KOPT-K1 (cell line): ENCODE measurements around the gene TUT4.
"Not testable (repeated sequence)": the region's sequence is repeated elsewhere in the genome, so short reads cannot be mapped to it uniquely, and the experiment has no call there.

Experiments
- H3K27ac ChIP-seq: fragments of 200-600 bp; sonication (generic); 2 replicates; pipeline ENCODE4 v1.5.1; 2016; ENCODE audit warnings: antibody characterized with exemption, mild to moderate bottlenecking, low read depth, low read length; ENCODE audit not compliant: poor library complexity, severe bottlenecking
- H3K36me3 ChIP-seq: fragments of 200-600 bp; sonication (generic); 2 replicates; pipeline ENCODE4 v1.5.1; 2017; ENCODE audit warnings: antibody characterized with exemption, mild to moderate bottlenecking, low read length, moderate library complexity; ENCODE audit not compliant: insufficient read depth
- H3K9me3 ChIP-seq: fragments of 200-600 bp; sonication (generic); 2 replicates; pipeline ENCODE4 v1.5.1; 2017; ENCODE audit warnings: antibody characterized with exemption, low read length, mild to moderate bottlenecking; ENCODE audit not compliant: insufficient read depth, poor library complexity, severe bottlenecking

The TUT4 gene

DNA sequence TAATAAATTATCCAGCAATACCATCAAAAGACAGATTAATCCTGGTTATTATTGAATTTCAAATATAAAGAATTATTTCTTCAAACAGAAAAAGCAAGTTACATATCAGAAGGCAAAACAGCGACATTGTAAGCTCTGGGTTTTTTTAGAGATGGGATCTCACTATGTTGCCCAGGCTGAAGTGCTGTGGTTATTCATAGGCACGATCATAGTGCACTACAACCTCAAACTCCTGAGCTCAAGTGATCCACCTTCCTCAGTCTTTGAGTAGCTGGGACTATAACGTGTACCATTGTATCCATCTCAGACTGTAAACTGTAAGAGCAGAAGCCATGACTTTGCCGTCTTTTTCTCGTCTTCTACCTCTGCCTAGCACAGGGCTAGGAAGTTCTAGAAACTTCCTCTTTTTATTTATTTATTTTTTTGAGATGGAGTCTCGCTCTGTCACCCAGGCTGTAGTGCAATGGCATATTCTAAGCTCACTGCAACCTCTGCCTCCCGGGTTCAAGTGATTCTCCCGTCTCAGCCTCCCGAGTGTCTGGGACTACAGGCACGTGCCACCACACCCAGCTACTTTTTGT, 29.3 kb upstream of the TUT4 start:
- no peaks in the 10 kb centered on the region for H3K9me3 ChIP-seq
- no peaks in the 10 kb centered on the region for H3K36me3 ChIP-seq
- H3K27ac ChIP-seq = no peak overlapping the region

- H3K27ac ChIP-seq = no peak overlapping the region
- H3K36me3 ChIP-seq = no peaks in the 10 kb centered on the region
- H3K9me3 ChIP-seq = no peaks in the 10 kb centered on the region
These were observed 27.4 kb upstream of the TUT4 start for GRCh38 chr1:52580283-52580682.

- Histone ChIP-seq H3K27ac (no peak overlapping the region), H3K9me3 (no peaks in the 10 kb centered on the region), H3K36me3 (no peaks in the 10 kb centered on the region)
These were observed 26.5 kb upstream of the TUT4 start for GRCh38 chr1:52579415-52579814.

GRCh38 chr1:52578066-52578465, 25.2 kb upstream of the TUT4 start:
- not testable (repeated sequence) for H3K27ac ChIP-seq, H3K9me3 ChIP-seq, H3K36me3 ChIP-seq

- no peaks in the 10 kb centered on the region for H3K9me3 ChIP-seq
- H3K27ac ChIP-seq = no peak overlapping the region
- H3K36me3 ChIP-seq = no peaks in the 10 kb centered on the region
These were observed 23.2 kb upstream of the TUT4 start for GRCh38 chr1:52576074-52576473.

GRCh38 chr1:52574594-52574993, 21.7 kb upstream of the TUT4 start:
- no peaks in the 10 kb centered on the region for H3K9me3 ChIP-seq
- H3K36me3 ChIP-seq = no peaks in the 10 kb centered on the region
- no peak overlapping the region for H3K27ac ChIP-seq

DNA sequence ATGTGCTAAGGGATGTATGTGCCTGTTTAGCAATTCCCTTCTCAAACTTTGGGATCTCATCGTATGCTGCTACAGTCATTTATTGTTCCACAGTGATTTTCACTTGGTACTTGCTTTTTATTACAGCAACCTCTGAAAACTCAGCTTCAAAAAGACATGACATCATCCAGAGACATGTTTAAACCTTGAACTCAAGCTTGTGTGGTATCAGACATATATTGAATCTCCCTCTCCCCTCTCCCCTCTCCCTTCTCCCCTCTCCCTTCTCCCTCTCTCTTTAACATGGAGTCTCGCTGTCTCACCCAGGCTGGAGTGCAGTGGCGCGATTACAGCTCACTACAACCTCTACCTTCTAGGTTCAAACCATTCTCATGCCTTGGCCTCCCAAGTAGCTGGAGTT, 19.5 kb upstream of the TUT4 start:
- Histone ChIP-seq H3K36me3 (no peaks in the 10 kb centered on the region), H3K9me3 (no peaks in the 10 kb centered on the region), H3K27ac (no peak overlapping the region)

DNA sequence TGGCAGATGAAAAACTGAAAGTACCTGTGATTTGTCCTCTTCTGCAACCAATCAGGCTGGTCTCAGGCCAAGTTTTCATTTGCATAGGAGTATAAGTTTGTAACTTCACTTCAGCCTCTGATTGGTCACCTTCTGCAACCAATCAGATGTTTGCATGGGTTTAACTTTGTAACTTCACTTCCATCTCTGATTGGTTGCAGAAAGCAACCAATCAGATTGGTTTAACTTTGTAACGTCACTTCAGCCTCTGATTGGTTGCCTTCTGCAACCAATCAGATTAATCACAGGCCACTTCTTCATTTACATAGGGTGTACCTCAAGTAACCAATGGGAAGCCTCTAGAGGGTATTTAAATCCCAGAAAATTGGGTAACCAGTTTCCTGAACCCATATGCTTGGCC, 18.9 kb upstream of the TUT4 start:
- no peaks in the 10 kb centered on the region for H3K36me3 ChIP-seq
- no peak overlapping the region for H3K27ac ChIP-seq
- no peaks in the 10 kb centered on the region for H3K9me3 ChIP-seq

- Histone ChIP-seq H3K9me3 (no peaks in the 10 kb centered on the region), H3K36me3 (no peaks in the 10 kb centered on the region), H3K27ac (no peak overlapping the region)
These were observed 16.7 kb upstream of the TUT4 start for GRCh38 chr1:52569449-52570210.

GRCh38 chr1:52567943-52568342, 15.1 kb upstream of the TUT4 start:
- no peak overlapping the region for H3K27ac ChIP-seq
- no peaks in the 10 kb centered on the region for H3K36me3 ChIP-seq
- H3K9me3 ChIP-seq = no peaks in the 10 kb centered on the region

DNA sequence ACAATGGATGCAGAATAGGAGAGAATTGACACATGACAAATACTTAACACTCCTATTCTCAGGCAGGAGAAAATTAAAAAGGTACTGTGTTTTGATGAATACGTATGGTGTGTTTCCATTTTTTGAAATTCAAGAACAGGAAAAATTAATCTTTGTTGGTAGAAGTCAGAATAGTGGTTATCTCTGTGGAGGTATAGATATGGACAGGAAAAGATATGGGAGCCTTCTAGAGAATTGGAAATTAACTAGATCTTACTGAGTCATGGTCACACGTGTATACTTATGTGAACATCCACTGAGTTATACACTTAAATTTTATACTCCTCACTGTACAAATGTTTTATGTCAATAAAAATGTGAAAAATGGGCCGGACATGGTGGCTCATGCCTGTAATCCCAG, 9.9 kb upstream of the TUT4 start:
- Histone ChIP-seq H3K9me3 (no peaks in the 10 kb centered on the region), H3K36me3 (no peaks in the 10 kb centered on the region), H3K27ac (no peak overlapping the region)

GRCh38 chr1:52559875-52560274, 7.0 kb upstream of the TUT4 start:
- H3K9me3 ChIP-seq = no peaks in the 10 kb centered on the region
- H3K36me3 ChIP-seq = no peaks in the 10 kb centered on the region
- no peak overlapping the region for H3K27ac ChIP-seq

- no peaks in the 10 kb centered on the region for H3K9me3 ChIP-seq
- H3K27ac ChIP-seq = no peak overlapping the region
- H3K36me3 ChIP-seq = no peaks in the 10 kb centered on the region
These were observed 6.0 kb upstream of the TUT4 start for GRCh38 chr1:52558941-52559340.

DNA sequence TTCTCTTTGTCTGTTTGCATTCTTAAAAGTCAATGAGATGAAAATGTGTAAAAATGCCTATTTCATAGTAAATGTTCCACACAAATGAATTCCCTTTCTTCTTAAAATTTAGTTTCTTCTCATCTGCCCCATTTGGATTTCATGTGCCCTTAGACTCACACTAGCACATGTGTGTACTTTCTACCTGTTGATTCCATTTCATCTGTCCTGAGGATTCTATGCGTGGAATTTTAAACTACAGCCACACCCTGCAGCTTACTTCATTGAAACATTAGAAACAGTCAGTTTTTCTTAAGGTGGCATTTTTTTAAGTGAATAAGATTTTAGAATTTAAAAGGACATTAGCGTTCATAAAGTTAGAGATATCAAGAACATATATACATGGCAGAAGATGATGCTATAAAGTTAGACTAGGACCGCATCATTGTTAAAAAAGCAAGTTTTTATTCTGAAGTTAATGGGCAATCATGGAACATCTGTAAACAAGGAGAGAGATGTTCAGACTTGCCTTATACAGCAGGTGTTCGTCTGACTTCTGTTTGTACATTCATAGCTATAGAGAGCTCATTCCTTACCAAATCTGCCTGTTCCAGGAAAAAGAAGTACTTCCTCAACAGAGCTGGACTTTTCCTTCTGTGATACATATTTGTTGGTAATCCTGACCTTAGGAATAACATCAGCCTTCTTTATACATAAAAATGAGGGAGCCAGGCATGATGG, 3.9 kb upstream of the TUT4 start:
- Histone ChIP-seq H3K9me3 (no peaks in the 10 kb centered on the region), H3K27ac (no peak overlapping the region), H3K36me3 (no peaks in the 10 kb centered on the region)

DNA sequence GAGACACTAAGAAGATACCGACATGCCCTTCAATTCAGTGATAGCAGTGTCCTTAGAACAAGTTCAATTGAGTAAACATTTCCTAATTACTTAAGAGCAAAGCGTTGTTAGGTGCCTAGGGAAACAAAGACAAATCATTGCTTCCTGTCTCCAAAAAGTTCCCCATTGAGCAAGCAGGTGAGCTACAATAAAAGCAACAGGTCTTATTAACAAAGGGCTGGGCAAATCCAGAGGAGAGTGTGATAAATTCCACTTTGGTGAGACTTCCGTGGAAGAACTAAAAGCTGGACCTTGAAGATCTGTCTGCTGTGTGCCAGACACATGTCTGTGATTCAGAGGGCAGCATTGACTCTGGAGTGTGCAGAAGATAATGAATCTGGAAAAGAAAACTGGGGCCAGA, 1.9 kb upstream of the TUT4 start:
- no peaks in the 10 kb centered on the region for H3K36me3 ChIP-seq
- no peaks in the 10 kb centered on the region for H3K9me3 ChIP-seq
- H3K27ac ChIP-seq = peak overlapping the region; percentile 93

DNA sequence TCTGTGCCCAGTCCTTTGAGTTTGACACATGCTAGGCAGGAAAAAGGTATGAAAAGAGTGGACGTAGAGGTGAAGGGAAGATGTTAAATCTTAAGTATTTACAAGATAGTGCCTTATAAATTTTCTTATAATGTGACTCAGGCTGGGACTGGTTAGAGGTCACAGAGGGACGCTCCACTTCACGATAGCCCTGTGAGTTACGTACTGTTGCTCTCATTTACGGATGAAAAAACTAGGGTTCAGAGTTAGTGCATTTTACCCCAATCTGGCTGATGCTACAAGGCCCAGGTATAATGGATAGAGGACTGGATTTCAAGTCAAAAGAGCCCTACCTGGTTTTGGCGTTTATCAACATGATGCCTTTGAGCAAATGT, 1.4 kb upstream of the TUT4 start:
- Histone ChIP-seq H3K36me3 (no peaks in the 10 kb centered on the region), H3K9me3 (no peaks in the 10 kb centered on the region), H3K27ac (peak overlapping the region; percentile 93)
